HL-60 (cell line): ENCODE measurements around the gene LRRC52.

Experiments used
- GABPA ChIP-seq: IDR thresholded peaks from 2 replicates; pipeline ENCODE4 v1.6.1; 2012; ENCODE audit warnings: low read depth
- TF ChIP-seq, protein P1 (sequence below): IDR thresholded peaks from one replicate; pipeline ENCODE4 v1.5.1; 2011; ENCODE audit warnings: low read length, control low read depth, inconsistent platforms; ENCODE audit not compliant: insufficient read depth

DNA sequence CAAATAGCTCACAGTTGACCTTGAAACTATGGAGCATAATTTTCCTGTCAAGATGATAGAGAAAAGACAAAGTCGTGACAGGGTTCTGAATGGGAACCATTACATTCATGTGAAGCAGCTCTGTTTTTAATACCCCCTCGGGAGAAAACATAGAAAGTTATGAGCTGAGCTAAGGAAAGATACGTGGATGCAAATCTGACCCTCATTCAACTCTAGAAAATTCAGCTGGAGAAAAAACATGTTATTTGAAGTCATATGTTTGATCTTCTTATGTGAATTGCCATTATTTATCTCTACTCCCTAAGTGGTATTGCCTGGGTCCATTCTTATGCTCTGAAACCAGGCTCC lies 48.0 kb upstream of the LRRC52 start:
- no peak for TF ChIP-seq GABPA
- TF ChIP-seq, protein P1, sequence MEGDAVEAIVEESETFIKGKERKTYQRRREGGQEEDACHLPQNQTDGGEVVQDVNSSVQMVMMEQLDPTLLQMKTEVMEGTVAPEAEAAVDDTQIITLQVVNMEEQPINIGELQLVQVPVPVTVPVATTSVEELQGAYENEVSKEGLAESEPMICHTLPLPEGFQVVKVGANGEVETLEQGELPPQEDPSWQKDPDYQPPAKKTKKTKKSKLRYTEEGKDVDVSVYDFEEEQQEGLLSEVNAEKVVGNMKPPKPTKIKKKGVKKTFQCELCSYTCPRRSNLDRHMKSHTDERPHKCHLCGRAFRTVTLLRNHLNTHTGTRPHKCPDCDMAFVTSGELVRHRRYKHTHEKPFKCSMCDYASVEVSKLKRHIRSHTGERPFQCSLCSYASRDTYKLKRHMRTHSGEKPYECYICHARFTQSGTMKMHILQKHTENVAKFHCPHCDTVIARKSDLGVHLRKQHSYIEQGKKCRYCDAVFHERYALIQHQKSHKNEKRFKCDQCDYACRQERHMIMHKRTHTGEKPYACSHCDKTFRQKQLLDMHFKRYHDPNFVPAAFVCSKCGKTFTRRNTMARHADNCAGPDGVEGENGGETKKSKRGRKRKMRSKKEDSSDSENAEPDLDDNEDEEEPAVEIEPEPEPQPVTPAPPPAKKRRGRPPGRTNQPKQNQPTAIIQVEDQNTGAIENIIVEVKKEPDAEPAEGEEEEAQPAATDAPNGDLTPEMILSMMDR, result no peak
